ENCODE measurements around the gene RASA4B. TPM values are rescaled to one million over a fixed set of nuclear protein-coding genes. Genes with fewer than 3 reads are reported as not detected.

Gene RASA4B
- total RNA-seq, 1 donor from 2014 or later = 19.6 TPM

- Histone ChIP-seq H3K4me1 (peaks cover 26% of the 10 kb centered on the region), H3K9me3 (no peaks in the 10 kb centered on the region), H3K27me3 (no peaks in the 10 kb centered on the region), H3K4me3 (no peak overlapping the region), H3K27ac (no peak overlapping the region), H3K36me3 (peaks cover 0 to 2% of the 10 kb centered on the region in 2 donors)
- DNase-seq (ENCODE audit: extremely low spot score in 2 of 2) = no peak
- TF ChIP-seq, protein P1, sequence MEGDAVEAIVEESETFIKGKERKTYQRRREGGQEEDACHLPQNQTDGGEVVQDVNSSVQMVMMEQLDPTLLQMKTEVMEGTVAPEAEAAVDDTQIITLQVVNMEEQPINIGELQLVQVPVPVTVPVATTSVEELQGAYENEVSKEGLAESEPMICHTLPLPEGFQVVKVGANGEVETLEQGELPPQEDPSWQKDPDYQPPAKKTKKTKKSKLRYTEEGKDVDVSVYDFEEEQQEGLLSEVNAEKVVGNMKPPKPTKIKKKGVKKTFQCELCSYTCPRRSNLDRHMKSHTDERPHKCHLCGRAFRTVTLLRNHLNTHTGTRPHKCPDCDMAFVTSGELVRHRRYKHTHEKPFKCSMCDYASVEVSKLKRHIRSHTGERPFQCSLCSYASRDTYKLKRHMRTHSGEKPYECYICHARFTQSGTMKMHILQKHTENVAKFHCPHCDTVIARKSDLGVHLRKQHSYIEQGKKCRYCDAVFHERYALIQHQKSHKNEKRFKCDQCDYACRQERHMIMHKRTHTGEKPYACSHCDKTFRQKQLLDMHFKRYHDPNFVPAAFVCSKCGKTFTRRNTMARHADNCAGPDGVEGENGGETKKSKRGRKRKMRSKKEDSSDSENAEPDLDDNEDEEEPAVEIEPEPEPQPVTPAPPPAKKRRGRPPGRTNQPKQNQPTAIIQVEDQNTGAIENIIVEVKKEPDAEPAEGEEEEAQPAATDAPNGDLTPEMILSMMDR (IDR thresholded peaks at IDR 0.05) = no peak
- no peak for TF ChIP-seq POLR2AphosphoS5 (IDR thresholded peaks at IDR 0.05; ENCODE audit: insufficient read depth in 1 of 2, low read depth in 1 of 2)
- TF ChIP-seq POLR2A (IDR thresholded peaks at IDR 0.05) = no peak
- intact Hi-C loops (cut with DNase I) = no loop called here
Observed at GRCh38 chr7:102467581-102468477, 49.7 kb downstream of the RASA4B start.

DNA sequence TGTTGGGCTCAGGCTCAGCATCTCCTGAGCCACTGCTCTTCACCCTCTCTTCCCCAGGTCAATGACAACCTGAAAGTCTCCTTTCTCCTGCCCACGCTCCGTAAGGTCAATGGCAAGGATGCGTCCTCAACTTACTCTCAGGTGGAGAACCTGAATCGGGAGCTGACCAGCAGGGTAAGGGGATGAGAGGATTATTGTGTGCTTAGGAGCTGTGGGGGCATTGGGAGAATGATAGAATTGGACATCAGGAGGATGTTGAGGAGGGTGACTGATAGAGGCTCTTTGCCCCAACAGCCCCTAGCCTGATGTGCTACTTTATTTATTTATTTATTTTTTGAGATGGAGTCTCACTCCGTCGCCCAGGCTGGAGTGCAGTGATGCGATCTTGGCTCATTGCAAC lies 51.5 kb downstream of the RASA4B start:
- no peaks in the 10 kb centered on the region for H3K9me3 ChIP-seq
- H3K4me1 ChIP-seq = peaks cover 30% of the 10 kb centered on the region
- DNase-seq (ENCODE audit: extremely low spot score in 2 of 2) = no peak
- H3K27ac ChIP-seq = no peak overlapping the region
- intact Hi-C loops (cut with DNase I) = no loop called here
- H3K36me3 ChIP-seq = no peaks in the 10 kb centered on the region
- TF ChIP-seq, protein P1 (IDR thresholded peaks at IDR 0.05) = no peak
- TF ChIP-seq POLR2AphosphoS5 (IDR thresholded peaks at IDR 0.05; ENCODE audit: insufficient read depth in 1 of 2, low read depth in 1 of 2) = no peak
- TF ChIP-seq POLR2A (IDR thresholded peaks at IDR 0.05) = no peak
- H3K4me3 ChIP-seq = peak overlapping the region in 1 of 2 donors; percentile 95
- no peaks in the 10 kb centered on the region for H3K27me3 ChIP-seq

GRCh38 chr7:102464577-102465280 lies 52.8 kb downstream of the RASA4B start, which contains the start of the genes ALKBH4 and LRWD1:
Gene ALKBH4, minus strand, starts transcription at chr7:102464863. Its CDS starts 27 bp downstream, at chr7:102464836.
Gene LRWD1, plus strand, starts transcription at chr7:102464984. Its CDS starts 97 bp downstream, at chr7:102465081.
- no peak for DNase-seq (ENCODE audit: extremely low spot score in 2 of 2)
- Histone ChIP-seq H3K36me3 (no peaks in the 10 kb centered on the region), H3K27me3 (no peaks in the 10 kb centered on the region), H3K27ac (peak within 1 kb of the TSS; percentile 68), H3K4me1 (peaks cover 30% of the 10 kb centered on the region), H3K4me3 (peak within 1 kb of the TSS; percentile 92 to 95), H3K9me3 (no peaks in the 10 kb centered on the region)
- TF ChIP-seq, protein P1 (IDR thresholded peaks at IDR 0.05) = peak in 2 of 3 experiments; percentile 7 to 54
- TF ChIP-seq POLR2A (IDR thresholded peaks at IDR 0.05) = no peak
- peak in 1 of 2 donors; percentile 53 for TF ChIP-seq POLR2AphosphoS5 (IDR thresholded peaks at IDR 0.05; ENCODE audit: insufficient read depth in 1 of 2, low read depth in 1 of 2)
- intact Hi-C loops (cut with DNase I) = no loop called here

- H3K4me3 ChIP-seq = peak overlapping the region; percentile 92 to 95
- H3K4me1 ChIP-seq = peaks cover 30% of the 10 kb centered on the region
- H3K27me3 ChIP-seq = no peaks in the 10 kb centered on the region
- no peak for TF ChIP-seq POLR2A (IDR thresholded peaks at IDR 0.05)
- TF ChIP-seq, protein P1 (IDR thresholded peaks at IDR 0.05) = no peak
- no peak for DNase-seq (ENCODE audit: extremely low spot score in 2 of 2)
- intact Hi-C loops (cut with DNase I) = no loop called here
- H3K36me3 ChIP-seq = peaks cover 0 to under 1% of the 10 kb centered on the region in 2 donors
- H3K9me3 ChIP-seq = no peaks in the 10 kb centered on the region
- peak overlapping the region; percentile 68 for H3K27ac ChIP-seq
Observed at GRCh38 chr7:102463841-102464576, 53.6 kb downstream of the RASA4B start.
